H1 (cell line): ENCODE data around the gene GALNT18. TPM values are rescaled to one million over a fixed set of nuclear protein-coding genes. Genes with fewer than 3 reads are reported as not detected.
A peak's percentile ranks its signal among the peaks of the same experiment; 100 is the strongest.

Experiments used
- CTCF ChIA-PET: fragments of 300-600 bp; sonication (Branson Sonifier 250); formaldehyde crosslinking; loops from one replicate; lab custom pipeline; 2021; ENCODE audit not compliant: partially characterized antibody; lab: Charles Lee
- POLR2A ChIA-PET: fragments of 300-600 bp; sonication (Branson Sonifier 250); formaldehyde crosslinking; loops from one replicate; lab custom pipeline; 2021; ENCODE audit warnings: inconsistent platforms; ENCODE audit not compliant: partially characterized antibody; lab: Charles Lee
- DNase-seq, 2 experiments: peaks; one replicate each; pipeline versions ENCODE4 v3.0.0 to v3.0.0-alpha.2; 2010 to 2022; ENCODE audit warnings: low spot score in 2 of 2, low read depth in 1 of 2, mixed read lengths in 1 of 2
- FAIRE-seq: peaks from 2 replicates; lab custom pipeline; 2011; peaks lifted over from hg19 to GRCh38; lab: Jason Lieb, UNC
- H2AFZ ChIP-seq: 2 replicates; pipeline ENCODE4 v1.8.1; 2012; ENCODE audit warnings: low read length, inconsistent platforms
- H2AK5ac ChIP-seq: 2 replicates; pipeline ENCODE4 v1.6.1; 2013; ENCODE audit warnings: low read depth, low read length
- H2BK120ac ChIP-seq: replicated peaks from 2 replicates; pipeline ENCODE3; 2013; ENCODE audit warnings: low read depth, low read length, inconsistent platforms
- H2BK12ac ChIP-seq: 2 replicates; pipeline ENCODE4 v1.6.1; 2013; ENCODE audit warnings: low read depth, low read length
- H2BK15ac ChIP-seq: 2 replicates; pipeline ENCODE4 v1.6.1; 2013; ENCODE audit warnings: low read length
- H2BK20ac ChIP-seq: 2 replicates; pipeline ENCODE4 v1.6.1; 2013; ENCODE audit warnings: low read length
- H2BK5ac ChIP-seq: 2 replicates; pipeline ENCODE4 v1.6.1; 2013; ENCODE audit warnings: low read depth, low read length
- H3K14ac ChIP-seq: 2 replicates; pipeline ENCODE4 v1.6.1; 2013; ENCODE audit warnings: inconsistent platforms; ENCODE audit not compliant: insufficient read length
- H3K18ac ChIP-seq: 2 replicates; pipeline ENCODE4 v1.6.1; 2013; ENCODE audit warnings: low read length; ENCODE audit errors: extremely low read depth
- H3K23ac ChIP-seq: 2 replicates; pipeline ENCODE4 v1.6.1; 2013; ENCODE audit warnings: inconsistent platforms; ENCODE audit not compliant: insufficient read length
- H3K23me2 ChIP-seq: 2 replicates; pipeline ENCODE4 v1.6.1; 2013; ENCODE audit warnings: low read depth, low read length
- H3K27ac ChIP-seq: 2 replicates; pipeline ENCODE4 v1.6.1; 2011; ENCODE audit warnings: low read depth, low read length, inconsistent platforms
- H3K27me3 ChIP-seq, 4 experiments: replicated peaks in 1 of 4; 1 replicate in 1 of 4; 2 replicates in 3 of 4; pipeline versions ENCODE4 v1.6.1 to v1.8.1; 2011 to 2013; ENCODE audit warnings: low read length in 3 of 4, mild to moderate bottlenecking in 3 of 4, inconsistent platforms in 2 of 4, mixed read lengths in 2 of 4, moderate library complexity in 1 of 4; ENCODE audit not compliant: control insufficient read depth in 3 of 4, insufficient read depth in 3 of 4; ENCODE audit errors: extremely low read depth in 1 of 4
- H3K36me3 ChIP-seq, 4 experiments: 2 replicates each; pipeline versions ENCODE4 v1.6.1 to v1.8.1; 2011 to 2013; ENCODE audit warnings: mild to moderate bottlenecking in 4 of 4, low read length in 3 of 4, moderate library complexity in 2 of 4, control low read depth in 1 of 4, inconsistent platforms in 1 of 4; ENCODE audit not compliant: insufficient read depth in 4 of 4, control insufficient read depth in 2 of 4
- H3K4ac ChIP-seq: replicated peaks from 2 replicates; pipeline ENCODE3; 2013; ENCODE audit warnings: low read length, low read depth, mixed read lengths, inconsistent platforms; ENCODE audit not compliant: insufficient read length
- H3K4me1 ChIP-seq, 4 experiments: replicated peaks in 1 of 4; 1 replicate in 1 of 4; 2 replicates in 3 of 4; pipeline versions ENCODE4 v1.6.1 to v1.8.1; 2011 to 2013; ENCODE audit warnings: low read length in 3 of 4, inconsistent platforms in 2 of 4, mixed read lengths in 1 of 4; ENCODE audit not compliant: insufficient read depth in 4 of 4, control insufficient read depth in 3 of 4
- H3K4me2 ChIP-seq, 2 experiments: 2 replicates each; pipeline versions ENCODE4 v1.6.1 to v1.8.1; 2011 to 2013; ENCODE audit warnings: low read depth in 2 of 2, low read length in 2 of 2, control low read depth in 1 of 2, inconsistent platforms in 1 of 2, mild to moderate bottlenecking in 1 of 2; ENCODE audit not compliant: insufficient read depth in 1 of 2
- H3K4me3 ChIP-seq, 4 experiments: fragments of 200-600, 300-600 bp in 1 of 4; sonication (generic), shearing (Covaris generic), sonication (Bioruptor Twin) in 1 of 4; 2 replicates each; pipeline versions ENCODE4 v1.5.1 to v1.8.1; 2011 to 2016; ENCODE audit warnings: low read length in 4 of 4, low read depth in 3 of 4, control low read depth in 2 of 4, inconsistent platforms in 2 of 4, mild to moderate bottlenecking in 2 of 4, mixed read lengths in 1 of 4, moderate library complexity in 1 of 4; ENCODE audit not compliant: insufficient read depth in 2 of 4; ENCODE audit errors: extremely low read depth in 1 of 4
- H3K56ac ChIP-seq: replicated peaks from 2 replicates; pipeline ENCODE3; 2013; ENCODE audit warnings: low read depth, mild to moderate bottlenecking, mixed read lengths, low read length, inconsistent platforms; ENCODE audit not compliant: insufficient read length
- H3K79me1 ChIP-seq: 2 replicates; pipeline ENCODE4 v1.6.1; 2013; ENCODE audit warnings: low read depth, low read length, control low read depth
- H3K79me2 ChIP-seq, 2 experiments: 2 replicates each; pipeline versions ENCODE4 v1.6.1 to v1.8.1; 2012 to 2013; ENCODE audit warnings: low read length in 2 of 2, mild to moderate bottlenecking in 2 of 2, inconsistent platforms in 1 of 2; ENCODE audit not compliant: insufficient read depth in 2 of 2, control insufficient read depth in 1 of 2
- H3K9ac ChIP-seq, 4 experiments: replicated peaks in 1 of 4; 1 replicate in 1 of 4; 2 replicates in 3 of 4; pipeline versions ENCODE4 v1.6.1 to v1.8.1; 2011 to 2013; ENCODE audit warnings: low read depth in 3 of 4, low read length in 3 of 4, control low read depth in 2 of 4, mild to moderate bottlenecking in 2 of 4, moderate library complexity in 2 of 4, inconsistent platforms in 1 of 4; ENCODE audit errors: extremely low read depth in 1 of 4
- H3K9me3 ChIP-seq, 2 experiments: 2 replicates each; pipeline versions ENCODE4 v1.6.1 to v1.8.1; 2012 to 2013; ENCODE audit warnings: mild to moderate bottlenecking in 2 of 2, moderate library complexity in 2 of 2, control low read depth in 1 of 2, inconsistent platforms in 1 of 2, low read depth in 1 of 2, low read length in 1 of 2, mixed read lengths in 1 of 2; ENCODE audit not compliant: insufficient read depth in 2 of 2
- H4K20me1 ChIP-seq, 2 experiments: replicated peaks in 1 of 2; 2 replicates each; pipeline versions ENCODE3 to v1.8.1; 2011 to 2013; ENCODE audit warnings: inconsistent platforms in 2 of 2, low read length in 2 of 2, mild to moderate bottlenecking in 1 of 2; ENCODE audit not compliant: insufficient read depth in 2 of 2, control insufficient read depth in 1 of 2
- H4K5ac ChIP-seq: 2 replicates; pipeline ENCODE4 v1.6.1; 2013; ENCODE audit warnings: low read length, low read depth, mixed read lengths, inconsistent platforms; ENCODE audit not compliant: insufficient read length
- H4K8ac ChIP-seq: 2 replicates; pipeline ENCODE4 v1.8.0; 2013; ENCODE audit warnings: mild to moderate bottlenecking, moderate library complexity, low read length, inconsistent platforms; ENCODE audit not compliant: insufficient read depth; ENCODE audit errors: extremely low read depth
- H4K91ac ChIP-seq: replicated peaks from 2 replicates; pipeline ENCODE3; 2013; ENCODE audit warnings: low read length, mixed read lengths, inconsistent platforms; ENCODE audit not compliant: insufficient read length
- PHF8 ChIP-seq: fragments of 200-600 bp; sonication (generic); conservative IDR thresholded peaks from 2 replicates; pipeline ENCODE4 v1.7.1; 2012; ENCODE audit warnings: low read depth, mild to moderate bottlenecking, inconsistent platforms, low read length, moderate library complexity
- WGBS, 2 experiments: shearing (Covaris generic) in 1 of 2; methylation state at CpG; one replicate each; pipeline versions ENCODE4 v1.1.6 to v1.1.7; 2013 to 2015; ENCODE audit warnings: low lambda C conversion rate in 2 of 2, mixed read lengths in 2 of 2, inconsistent platforms in 1 of 2, low coverage in 1 of 2, missing lambda C conversion rate in 1 of 2; ENCODE audit not compliant: insufficient replicate concordance in 2 of 2, insufficient coverage in 1 of 2, insufficient read length in 1 of 2; ENCODE audit errors: extremely low coverage in 1 of 2, missing lambda C conversion rate in 1 of 2; 5-methylcytosine and 5-hydroxymethylcytosine counted together
- polyA plus RNA-seq, 7 experiments: library from polyadenylated mRNA; depleted of rRNA in 3 of 7; stranded (reverse) in 5 of 7; unstranded in 2 of 7; fragments of >200 nt in 5 of 7; fragments of 200-250 nt in 2 of 7; gene quantifications; 1 replicate in 5 of 7; 2 replicates in 1 of 7; 4 replicates in 1 of 7; pipeline versions ENCODE4 v1.2.1 to v1.2.3, GENCODE V29; 2011 to 2013; ENCODE audit warnings: missing spikeins in 2 of 7, mixed read lengths in 2 of 7
- total RNA-seq: library from RNA; stranded (reverse); fragmentation: NEBNext Ultra II Directional; extraction: Animal tissue kit (Norgen Biotek cat#: 25700); gene quantifications from 2 replicates; pipeline ENCODE4 v1.2.1, GENCODE V29; 2021

GALNT18 gene
- total and polyA plus RNA-seq, 2 of the 8 experiments (the other 6 are each of a cell fraction or from before 2014, with no cell fraction given): 6.0 to 9.4 TPM

DNA sequence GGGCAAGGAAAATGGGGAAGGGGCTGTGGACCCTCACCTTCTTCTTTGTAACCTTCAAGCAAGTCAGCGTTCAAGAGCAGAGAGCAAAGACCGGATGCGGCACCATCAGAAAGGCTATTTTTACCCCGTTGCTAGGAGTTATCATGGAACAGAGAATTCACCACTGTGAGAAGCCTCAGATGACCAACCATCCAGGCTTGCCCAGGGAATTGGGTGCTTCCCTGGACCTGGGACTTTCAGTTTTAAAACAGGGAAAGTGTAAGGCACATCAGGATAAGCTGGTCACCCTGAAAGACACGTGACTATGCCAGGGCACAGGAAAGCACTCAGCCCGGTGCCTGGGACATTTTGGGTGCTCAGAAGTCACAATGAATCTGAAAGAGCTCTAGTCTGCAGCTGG, 10.4 kb downstream of the GALNT18 start:
- FAIRE-seq (peak; percentile 28), DNase-seq (no peak)
- no peaks in the 10 kb centered on the region for H3K36me3 ChIP-seq
- no peak overlapping the region for H3K4me2 ChIP-seq
- H3K18ac ChIP-seq: no peak overlapping the region
- H3K9ac ChIP-seq: no peak overlapping the region
- no peak overlapping the region for H2BK120ac ChIP-seq
- no peak overlapping the region for H2BK15ac ChIP-seq
- no peak for TF ChIP-seq PHF8
- no peaks in the 10 kb centered on the region for H3K23me2 ChIP-seq
- no peak overlapping the region for H2BK20ac ChIP-seq
- no peak overlapping the region for H3K23ac ChIP-seq
- H3K79me2 ChIP-seq: no peaks in the 10 kb centered on the region
- peaks cover 0 to 5% (median 0%) of the 10 kb centered on the region in 4 experiments; a peak in 4 of 7 replicates for H3K4me1 ChIP-seq
- 86% methylated on average over 6 of the region's 6 CpGs; no CpG with 5 or more reads in 1 of the 2 experiments for WGBS, 2 experiments
- CTCF ChIA-PET: interaction anchor here (0.6 to 3.1 kb wide), 5 partner anchors 10 to 681 kb away, joined by 3 to 16 read pairs (median 4); partner anchors contain the start of gene GALNT18
- H4K8ac ChIP-seq: no peak overlapping the region
- no peak overlapping the region for H3K14ac ChIP-seq
- H2BK12ac ChIP-seq: no peak overlapping the region
- no peak overlapping the region for H2AK5ac ChIP-seq
- no peak overlapping the region for H3K27ac ChIP-seq
- H3K4ac ChIP-seq: no peak overlapping the region
- POLR2A ChIA-PET: interaction anchor here (1.0 to 1.5 kb wide), 3 partner anchors 9 to 204 kb away, joined by 3 read pairs; no protein-coding TSS in a partner anchor
- no peak overlapping the region for H3K56ac ChIP-seq
- H3K79me1 ChIP-seq: no peaks in the 10 kb centered on the region; the same call in 1 of the 2 replicates
- H4K5ac ChIP-seq: no peak overlapping the region
- H2AFZ ChIP-seq: no peak overlapping the region
- H3K27me3 ChIP-seq: no peaks in the 10 kb centered on the region
- no peaks in the 10 kb centered on the region for H3K9me3 ChIP-seq
- H4K91ac ChIP-seq: no peak overlapping the region
- no peaks in the 10 kb centered on the region for H4K20me1 ChIP-seq
- H2BK5ac ChIP-seq: no peak overlapping the region
- no peak overlapping the region for H3K4me3 ChIP-seq
